HepG2 (cell line): Measurements from ENCODE around the gene TBC1D24. TPM values are rescaled to one million over a fixed set of nuclear protein-coding genes. Genes with fewer than 3 reads are reported as not detected.
A peak's percentile ranks its signal among the peaks of the same experiment; 100 is the strongest.

ENCODE experiments used
- ATAC-seq: fragments of 200-7000 bp; cut with Tn5 transposase; 3 replicates; pipeline ENCODE4 v1.9.1; 2020; ENCODE audit warnings: mild to moderate bottlenecking, moderate library complexity
- BruUV-seq: library from RNA; stranded (reverse); fragments of 400-500 nt; replicated peaks from 2 replicates; lab custom pipeline; 2021; lab: Mats Ljungman, UMichigan
- CTCF ChIA-PET: fragments of 300-600 bp; formaldehyde crosslinking; extraction: SDS; loops from one replicate; lab custom pipeline; 2021; ENCODE audit warnings: low total read pairs, inconsistent platforms, low intra/inter-chr PET ratio; lab: Yijun Ruan, JAX
- POLR2A ChIA-PET: fragments of 350-600 bp; sonication (Branson Sonifier 250); formaldehyde crosslinking; loops from one replicate; lab custom pipeline; 2020; ENCODE audit warnings: antibody characterized with exemption, inconsistent platforms; lab: Yijun Ruan, JAX
- DNase-seq: peaks from one replicate; pipeline ENCODE4 v3.0.0-alpha.2; 2015; ENCODE audit warnings: low spot score
- FAIRE-seq: peaks from 3 replicates; lab custom pipeline; 2011; peaks lifted over from hg19 to GRCh38; lab: Jason Lieb, UNC
- H2AFZ ChIP-seq: one replicate; pipeline ENCODE4 v1.6.1; 2011; ENCODE audit warnings: low read length, inconsistent platforms
- H3K27ac ChIP-seq: fragments of 300-600 bp; 3 replicates; pipeline ENCODE4 v1.8.0; 2011; ENCODE audit warnings: mixed run types, mild to moderate bottlenecking, mixed read lengths, low read length, inconsistent platforms; ENCODE audit not compliant: insufficient read depth; ENCODE audit errors: extremely low read length
- H3K27me3 ChIP-seq, 2 experiments: fragments of 200-600 bp in 1 of 2; 2 replicates in 1 of 2; 3 replicates in 1 of 2; pipeline versions ENCODE4 v1.6.0 to v1.8.0; 2011; ENCODE audit warnings: low read length in 2 of 2, mild to moderate bottlenecking in 2 of 2, moderate library complexity in 2 of 2, inconsistent platforms in 1 of 2; ENCODE audit not compliant: insufficient read depth in 2 of 2, control insufficient read depth in 1 of 2
- H3K36me3 ChIP-seq, 2 experiments: fragments of 200-600 bp in 1 of 2; replicated peaks in 1 of 2; 2 replicates in 1 of 2; 3 replicates in 1 of 2; pipeline versions ENCODE4 v1.5.1 to v1.8.0; 2011; ENCODE audit warnings: low read length in 2 of 2, inconsistent platforms in 1 of 2; ENCODE audit not compliant: insufficient read depth in 2 of 2, control insufficient read depth in 1 of 2
- H3K4me1 ChIP-seq: 2 replicates; pipeline ENCODE4 v1.5.1; 2012; ENCODE audit warnings: low read length, inconsistent platforms; ENCODE audit not compliant: insufficient read depth
- H3K4me2 ChIP-seq: 2 replicates; pipeline ENCODE4 v1.6.0; 2011; ENCODE audit warnings: low read depth, low read length, inconsistent platforms
- H3K4me3 ChIP-seq, 3 experiments: fragments of 200-600 bp in 1 of 3; sonication (generic), shearing (Covaris generic) in 1 of 3; replicated peaks in 1 of 3; 2 replicates each; pipeline ENCODE4 v1.5.1; 2011 to 2016; ENCODE audit warnings: low read length in 3 of 3, inconsistent platforms in 2 of 3, low read depth in 2 of 3, mild to moderate bottlenecking in 2 of 3, control low read depth in 1 of 3, mixed read lengths in 1 of 3; ENCODE audit not compliant: insufficient read depth in 1 of 3
- H3K79me2 ChIP-seq: one replicate; pipeline ENCODE4 v1.6.1; 2011; ENCODE audit warnings: low read length, inconsistent platforms; ENCODE audit not compliant: insufficient read depth
- H3K9ac ChIP-seq: 2 replicates; pipeline ENCODE4 v1.6.0; 2011; ENCODE audit warnings: mild to moderate bottlenecking, low read depth, low read length, inconsistent platforms; ENCODE audit not compliant: insufficient read depth
- H3K9me3 ChIP-seq: 2 replicates; pipeline ENCODE4 v1.5.1; 2012; ENCODE audit warnings: mild to moderate bottlenecking, low read length
- H4K20me1 ChIP-seq: 2 replicates; pipeline ENCODE4 v1.6.0; 2011; ENCODE audit warnings: inconsistent platforms, mild to moderate bottlenecking, low read length, moderate library complexity; ENCODE audit not compliant: insufficient read depth
- ATF7 ChIP-seq, 2 experiments: fragments of 450-650 bp in 1 of 2; sonication (generic) in 1 of 2; formaldehyde crosslinking in 1 of 2; IDR thresholded peaks; 2 replicates each; pipeline versions ENCODE4 v1.4.0 to v1.6.1; 2016 to 2020; ENCODE audit warnings: antibody characterized with exemption in 1 of 2, mild to moderate bottlenecking in 1 of 2, missing genetic modification reagents in 1 of 2
- BATF2 ChIP-seq: sonication (generic); formaldehyde crosslinking; IDR thresholded peaks from 2 replicates; pipeline ENCODE4 v1.8.0; 2022; ENCODE audit warnings: mild to moderate bottlenecking, missing genetic modification reagents, moderate library complexity
- ISL2 ChIP-seq: sonication (generic); formaldehyde crosslinking; IDR thresholded peaks from 2 replicates; pipeline ENCODE4 v1.5.0; 2020; ENCODE audit warnings: missing genetic modification reagents
- KLF6 ChIP-seq: IDR thresholded peaks from 2 replicates; pipeline ENCODE4 v1.8.0; 2016; ENCODE audit warnings: missing biosample characterization, missing genetic modification reagents
- MEIS2 ChIP-seq: sonication (generic); formaldehyde crosslinking; IDR thresholded peaks from 2 replicates; pipeline ENCODE4 v1.9.0; 2021; ENCODE audit warnings: mild to moderate bottlenecking, missing genetic modification reagents
- NR2C2 ChIP-seq: sonication (generic); formaldehyde crosslinking; IDR thresholded peaks from 2 replicates; pipeline ENCODE4 v1.4.0; 2020; ENCODE audit warnings: missing genetic modification reagents, mild to moderate bottlenecking, moderate library complexity, borderline replicate concordance
- SIN3A ChIP-seq: IDR thresholded peaks from 2 replicates; pipeline ENCODE4 v1.6.1; 2011; ENCODE audit warnings: low read depth, mild to moderate bottlenecking, control low read depth, low read length, borderline replicate concordance
- ZBTB33 ChIP-seq: sonication (generic); formaldehyde crosslinking; IDR thresholded peaks from 2 replicates; pipeline ENCODE4 v1.4.0; 2020; ENCODE audit warnings: missing genetic modification reagents
- ZKSCAN8 ChIP-seq: IDR thresholded peaks from 2 replicates; pipeline ENCODE4 v1.6.1; 2016; ENCODE audit warnings: borderline replicate concordance, missing genetic modification reagents, missing compliant biosample characterization
- ZMAT3 ChIP-seq: sonication (generic); formaldehyde crosslinking; conservative IDR thresholded peaks from 2 replicates; pipeline ENCODE4 v1.7.0; 2021; ENCODE audit warnings: missing genetic modification reagents
- ZNF781 ChIP-seq: sonication (generic); formaldehyde crosslinking; IDR thresholded peaks from 2 replicates; pipeline ENCODE4 v1.5.1; 2020; ENCODE audit warnings: borderline replicate concordance, mild to moderate bottlenecking, missing genetic modification reagents; ENCODE audit errors: not compliant biosample characterization
- WGBS: methylation state at CpG from one replicate; pipeline ENCODE4 v1.1.6; 2017; ENCODE audit warnings: low lambda C conversion rate; 5-methylcytosine and 5-hydroxymethylcytosine counted together
- in situ Hi-C: cut with HindIII; loops from 2 replicates; pipeline ENCODE4 v1.10.0; 2017; ENCODE audit warnings: low pct_unique_long_range_greater_than_20kb; ENCODE audit not compliant: extremely low pct_ligation_motif_present
- intact Hi-C: fragments of 100-400 bp; cut with micrococcal nuclease; formaldehyde crosslinking; loops from one replicate; pipeline ENCODE4 v1.10.0; 2022; ENCODE audit not compliant: unreplicated experiment
- polyA plus RNA-seq, 8 experiments: library from polyadenylated mRNA; depleted of rRNA in 3 of 8; stranded (reverse) in 7 of 8; unstranded in 1 of 8; fragments of >200 nt; fragmentation: Illumina TruSeq in 4 of 8; extraction: Trizol in 4 of 8; gene quantifications; 2 replicates each; pipeline versions ENCODE4 v1.2.1 to v1.2.3, GENCODE V29; 2011 to 2016; ENCODE audit warnings: low read depth in 4 of 8, missing spikeins in 1 of 8, mixed read lengths in 1 of 8; ENCODE audit not compliant: insufficient read depth in 1 of 8
- total RNA-seq, 5 experiments: library from RNA; depleted of rRNA; stranded (reverse); fragments of >200 nt; fragmentation: Illumina TruSeq; extraction: Trizol; gene quantifications; 2 replicates each; pipeline ENCODE4 v1.2.3, GENCODE V29; 2016; ENCODE audit warnings: low read depth in 1 of 5

TBC1D24 gene
- total and polyA plus RNA-seq, 2 of the 13 experiments (the other 11 are each of a cell fraction or from before 2014, with no cell fraction given): 7.7 to 13.7 TPM

- DNase-seq: no peak
- peak; percentile 12; the same call in 2 of the 3 replicates for ATAC-seq
- BruUV-seq: no TSS peak
- CTCF ChIA-PET: no interaction called here
- peaks cover 63% of the 10 kb centered on the region for H3K4me1 ChIP-seq
- in situ Hi-C loops (no loop called here), intact Hi-C loops (no loop called here)
- FAIRE-seq: peak; percentile 85
- POLR2A ChIA-PET: interaction anchor here (1.0 kb wide), 2 partner anchors 56 to 225 kb away, joined by 4 to 8 read pairs; partner anchors contain the start of gene ECI1
- H3K4me3 ChIP-seq: peak overlapping the region; percentile 74 to 85 (median 79)
- H3K27ac ChIP-seq: peak overlapping the region; percentile 53
- peaks cover 27% of the 10 kb centered on the region for H3K79me2 ChIP-seq
- H3K4me2 ChIP-seq: peak overlapping the region; percentile 88
- H4K20me1 ChIP-seq: peaks cover 20% of the 10 kb centered on the region
- peaks cover 0 to 3% of the 10 kb centered on the region in 2 experiments; a peak in 2 of 5 replicates for H3K27me3 ChIP-seq
- no peaks in the 10 kb centered on the region for H3K9me3 ChIP-seq
- H2AFZ ChIP-seq: no peak overlapping the region
- TF ChIP-seq ATF7 (IDR thresholded peaks at IDR 0.05): no peak
- TF ChIP-seq ATF7 (CRISPR knock-in tag; IDR thresholded peaks at IDR 0.05): no peak
- TF ChIP-seq BATF2 (CRISPR knock-in tag): no peak
- TF ChIP-seq ZKSCAN8: no peak
- TF ChIP-seq SIN3A: 0 out of 2 replicates have a peak, but pooled peaks have one; percentile 6
- 0 out of 2 replicates have a peak, but pooled peaks have one; percentile 9 for TF ChIP-seq NR2C2 (CRISPR knock-in tag)
- TF ChIP-seq ZNF781 (CRISPR knock-in tag): peak; percentile 50
- TF ChIP-seq KLF6 (CRISPR knock-in tag): no peak
- no peak for TF ChIP-seq MEIS2 (CRISPR knock-in tag)
- no peak for TF ChIP-seq ZMAT3
- no peak for TF ChIP-seq ISL2 (CRISPR knock-in tag)
- no peak for TF ChIP-seq ZBTB33 (CRISPR knock-in tag)
- WGBS: 47% methylated on average over 8 of the region's 9 CpGs
- H3K36me3 ChIP-seq: peaks cover 2 to 5% of the 10 kb centered on the region in 2 experiments; a peak in 2 of 5 replicates
- peak overlapping the region; percentile 71; the same call in 1 of the 2 replicates for H3K9ac ChIP-seq
Measured at GRCh38 chr16:2476345-2476720, 1.4 kb downstream of the TBC1D24 start.
